ENCODE data around the gene NEK1. TPM values are rescaled to one million over a fixed set of nuclear protein-coding genes. Genes with fewer than 3 reads are reported as not detected.
A peak's percentile ranks its signal among the peaks of the same experiment; 100 is the strongest.

The NEK1 gene
- total and polyA plus RNA-seq, 4 donors: 3.6 to 32.9 (median 9.3) TPM

- Histone ChIP-seq H3K27me3 (ENCODE audit: control insufficient read depth in 3 of 3, insufficient read depth in 3 of 3, low read length in 2 of 3) (no peaks in the 10 kb centered on the region), H3K9ac (ENCODE audit: insufficient read depth in 1 of 2, low read length in 2 of 2) (no peak overlapping the region), H3K4me1 (ENCODE audit: control insufficient read depth in 5 of 5, insufficient read depth in 5 of 5, low read length in 5 of 5) (peaks cover 0 to 6% (median 0%) of the 10 kb centered on the region in 5 donors), H3K9me3 (ENCODE audit: control insufficient read depth in 4 of 4, insufficient read depth in 3 of 4, low read length in 3 of 4) (no peaks in the 10 kb centered on the region), H3K4me3 (no peak overlapping the region), H3K27ac (ENCODE audit: low read depth in 1 of 2, low read length in 1 of 2) (no peak overlapping the region), H3K36me3 (ENCODE audit: control insufficient read depth in 4 of 4, insufficient read depth in 4 of 4, low read length in 4 of 4) (no peaks in the 10 kb centered on the region)
- no peak for TF ChIP-seq CTCF (IDR thresholded peaks at IDR 0.05; ENCODE audit: control extremely low read depth, extremely low read depth)
- peak; percentile 42 to 84 (median 81) for DNase-seq
- WGBS, 2 donors: 58 to 77% methylated on average over 7 of the region's 7 CpGs
- ATAC-seq (ENCODE audit: insufficient read depth, low FRiP score): no peak
These were observed 260.5 kb downstream of the NEK1 start for GRCh38 chr4:169351872-169352271.

GRCh38 chr4:169348541-169348940, 263.8 kb downstream of the NEK1 start:
- Histone ChIP-seq H3K9ac (ENCODE audit: insufficient read depth in 1 of 2, low read length in 2 of 2) (no peak overlapping the region), H3K36me3 (ENCODE audit: control insufficient read depth in 4 of 4, insufficient read depth in 4 of 4, low read length in 4 of 4) (no peaks in the 10 kb centered on the region), H3K9me3 (ENCODE audit: control insufficient read depth in 4 of 4, insufficient read depth in 3 of 4, low read length in 3 of 4) (no peaks in the 10 kb centered on the region), H3K4me1 (ENCODE audit: control insufficient read depth in 5 of 5, insufficient read depth in 5 of 5, low read length in 5 of 5) (peaks cover 0 to 10% (median 0%) of the 10 kb centered on the region in 5 donors), H3K27me3 (ENCODE audit: control insufficient read depth in 3 of 3, insufficient read depth in 3 of 3, low read length in 2 of 3) (no peaks in the 10 kb centered on the region), H3K4me3 (no peak overlapping the region), H3K27ac (ENCODE audit: low read depth in 1 of 2, low read length in 1 of 2) (no peak overlapping the region)
- WGBS, 2 donors: 85 to 94% methylated on average over 4 of the region's 4 CpGs
- no peak for DNase-seq
- no peak for TF ChIP-seq CTCF (IDR thresholded peaks at IDR 0.05; ENCODE audit: control extremely low read depth, extremely low read depth)
- no peak for ATAC-seq (ENCODE audit: insufficient read depth, low FRiP score)

GRCh38 chr4:169346840-169347239, 265.5 kb downstream of the NEK1 start:
- Histone ChIP-seq H3K9me3 (ENCODE audit: control insufficient read depth in 4 of 4, insufficient read depth in 3 of 4, low read length in 3 of 4) (no peaks in the 10 kb centered on the region), H3K4me1 (ENCODE audit: control insufficient read depth in 5 of 5, insufficient read depth in 5 of 5, low read length in 5 of 5) (peaks cover 0 to 8% (median 0%) of the 10 kb centered on the region in 5 donors), H3K27ac (ENCODE audit: low read depth in 1 of 2, low read length in 1 of 2) (no peak overlapping the region), H3K9ac (ENCODE audit: insufficient read depth in 1 of 2, low read length in 2 of 2) (no peak overlapping the region), H3K27me3 (ENCODE audit: control insufficient read depth in 3 of 3, insufficient read depth in 3 of 3, low read length in 2 of 3) (no peaks in the 10 kb centered on the region), H3K4me3 (no peak overlapping the region), H3K36me3 (ENCODE audit: control insufficient read depth in 4 of 4, insufficient read depth in 4 of 4, low read length in 4 of 4) (no peaks in the 10 kb centered on the region)
- TF ChIP-seq CTCF (IDR thresholded peaks at IDR 0.05; ENCODE audit: control extremely low read depth, extremely low read depth): no peak
- WGBS, 2 donors: 97 to 98% methylated on average over 14 of the region's 14 CpGs
- DNase-seq (no peak), ATAC-seq (ENCODE audit: insufficient read depth, low FRiP score) (no peak)

GRCh38 chr4:169345316-169345721, 267.1 kb downstream of the NEK1 start:
- no peak for TF ChIP-seq CTCF (IDR thresholded peaks at IDR 0.05; ENCODE audit: control extremely low read depth, extremely low read depth)
- Histone ChIP-seq H3K9ac (ENCODE audit: insufficient read depth in 1 of 2, low read length in 2 of 2) (no peak overlapping the region), H3K4me3 (no peak overlapping the region), H3K9me3 (ENCODE audit: control insufficient read depth in 4 of 4, insufficient read depth in 3 of 4, low read length in 3 of 4) (no peaks in the 10 kb centered on the region), H3K27me3 (ENCODE audit: control insufficient read depth in 3 of 3, insufficient read depth in 3 of 3, low read length in 2 of 3) (no peaks in the 10 kb centered on the region), H3K27ac (ENCODE audit: low read depth in 1 of 2, low read length in 1 of 2) (no peak overlapping the region), H3K36me3 (ENCODE audit: control insufficient read depth in 4 of 4, insufficient read depth in 4 of 4, low read length in 4 of 4) (no peaks in the 10 kb centered on the region), H3K4me1 (ENCODE audit: control insufficient read depth in 5 of 5, insufficient read depth in 5 of 5, low read length in 5 of 5) (peaks cover 0 to 5% (median 0%) of the 10 kb centered on the region in 5 donors)
- ATAC-seq (ENCODE audit: insufficient read depth, low FRiP score): no peak
- no peak for DNase-seq
- 85% methylated on average over 2 of the region's 2 CpGs for WGBS, 2 donors
